ENCODE data around the gene GGCX.

Gene GGCX

DNA sequence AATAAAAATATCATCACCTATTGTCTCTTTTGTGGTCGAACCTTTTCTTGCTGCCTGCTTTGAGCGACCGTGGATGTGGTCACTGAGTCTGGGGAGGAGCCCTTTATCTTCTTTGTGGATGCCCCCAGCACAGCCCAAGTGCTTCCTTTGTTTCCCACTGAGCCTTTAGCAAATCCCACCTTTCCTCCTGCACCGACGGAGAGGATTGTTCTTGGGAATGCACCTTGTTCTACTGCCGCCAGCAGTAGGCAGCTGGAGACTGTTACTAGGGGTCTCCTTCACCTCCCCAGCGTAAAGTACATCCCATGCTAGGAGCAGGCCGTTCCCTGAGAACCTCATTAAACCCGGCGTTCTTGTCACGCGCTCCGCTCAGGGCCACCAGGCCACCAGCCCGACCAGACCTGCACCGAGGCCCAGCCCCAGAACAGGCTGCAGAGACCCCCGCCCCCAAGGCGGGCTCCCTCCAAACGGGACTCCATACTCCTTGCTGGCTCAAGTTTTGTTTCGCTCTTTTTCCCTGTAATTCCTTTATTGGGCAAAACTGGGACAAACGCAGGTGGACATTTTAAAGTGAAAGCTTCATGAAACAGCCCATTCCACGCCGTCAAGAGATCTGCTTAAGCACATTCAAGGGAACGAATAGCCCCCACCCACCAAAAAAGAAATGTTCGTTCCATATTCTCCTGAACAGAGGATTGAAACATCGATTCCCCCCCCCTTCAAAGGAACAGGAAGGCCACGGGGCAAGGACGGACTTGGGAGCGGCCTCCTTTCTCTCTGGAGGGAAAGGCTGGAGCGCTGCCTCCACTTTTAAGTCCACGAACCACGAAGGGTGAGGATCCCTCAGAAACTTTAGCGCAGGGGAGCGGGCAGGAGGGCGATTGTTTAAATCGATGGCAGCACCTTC lies 23.4 kb downstream of the GGCX start:
- TF ChIP-seq, protein P1, sequence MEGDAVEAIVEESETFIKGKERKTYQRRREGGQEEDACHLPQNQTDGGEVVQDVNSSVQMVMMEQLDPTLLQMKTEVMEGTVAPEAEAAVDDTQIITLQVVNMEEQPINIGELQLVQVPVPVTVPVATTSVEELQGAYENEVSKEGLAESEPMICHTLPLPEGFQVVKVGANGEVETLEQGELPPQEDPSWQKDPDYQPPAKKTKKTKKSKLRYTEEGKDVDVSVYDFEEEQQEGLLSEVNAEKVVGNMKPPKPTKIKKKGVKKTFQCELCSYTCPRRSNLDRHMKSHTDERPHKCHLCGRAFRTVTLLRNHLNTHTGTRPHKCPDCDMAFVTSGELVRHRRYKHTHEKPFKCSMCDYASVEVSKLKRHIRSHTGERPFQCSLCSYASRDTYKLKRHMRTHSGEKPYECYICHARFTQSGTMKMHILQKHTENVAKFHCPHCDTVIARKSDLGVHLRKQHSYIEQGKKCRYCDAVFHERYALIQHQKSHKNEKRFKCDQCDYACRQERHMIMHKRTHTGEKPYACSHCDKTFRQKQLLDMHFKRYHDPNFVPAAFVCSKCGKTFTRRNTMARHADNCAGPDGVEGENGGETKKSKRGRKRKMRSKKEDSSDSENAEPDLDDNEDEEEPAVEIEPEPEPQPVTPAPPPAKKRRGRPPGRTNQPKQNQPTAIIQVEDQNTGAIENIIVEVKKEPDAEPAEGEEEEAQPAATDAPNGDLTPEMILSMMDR (IDR thresholded peaks at IDR 0.05) = no peak

DNA sequence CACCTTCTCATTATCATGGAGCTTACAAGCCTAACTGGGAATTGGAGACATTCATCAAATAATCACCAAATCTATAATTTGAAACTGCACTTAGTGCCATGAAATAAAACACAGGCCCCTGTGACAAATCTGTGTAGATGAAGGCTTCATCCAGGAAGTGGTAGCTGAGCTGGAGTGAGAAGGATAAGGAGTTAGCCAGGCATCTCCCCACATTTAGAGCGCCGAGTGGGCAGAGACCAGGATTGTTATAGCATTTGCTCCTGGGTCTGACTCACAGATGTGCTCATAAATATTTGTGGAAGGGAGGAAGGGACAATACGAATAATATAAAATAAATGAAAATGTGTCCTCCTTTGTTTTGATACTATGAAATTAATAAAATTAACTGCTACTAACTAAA lies 24.8 kb downstream of the GGCX start:
- TF ChIP-seq, protein P1 (IDR thresholded peaks at IDR 0.05) = no peak

DNA sequence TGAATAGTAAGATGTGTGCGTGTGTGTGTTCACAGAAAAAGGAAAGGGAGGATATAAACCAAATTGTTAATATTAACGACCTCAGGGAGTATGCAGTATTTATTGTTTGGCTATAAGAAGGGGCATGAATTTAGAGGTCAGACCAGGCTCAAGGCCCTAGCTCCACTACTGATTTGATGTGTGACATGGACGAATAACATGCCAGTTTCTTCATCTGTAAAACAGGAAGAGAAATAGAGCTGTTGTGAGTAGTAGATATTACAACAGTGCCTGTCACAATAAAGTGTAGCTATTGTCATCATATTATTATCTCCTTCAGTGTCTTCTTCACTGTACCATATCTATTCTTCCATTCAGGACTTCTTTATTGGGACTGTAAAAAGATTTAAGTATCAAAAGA lies 26.4 kb downstream of the GGCX start:
- TF ChIP-seq, protein P1 (IDR thresholded peaks at IDR 0.05) = no peak

DNA sequence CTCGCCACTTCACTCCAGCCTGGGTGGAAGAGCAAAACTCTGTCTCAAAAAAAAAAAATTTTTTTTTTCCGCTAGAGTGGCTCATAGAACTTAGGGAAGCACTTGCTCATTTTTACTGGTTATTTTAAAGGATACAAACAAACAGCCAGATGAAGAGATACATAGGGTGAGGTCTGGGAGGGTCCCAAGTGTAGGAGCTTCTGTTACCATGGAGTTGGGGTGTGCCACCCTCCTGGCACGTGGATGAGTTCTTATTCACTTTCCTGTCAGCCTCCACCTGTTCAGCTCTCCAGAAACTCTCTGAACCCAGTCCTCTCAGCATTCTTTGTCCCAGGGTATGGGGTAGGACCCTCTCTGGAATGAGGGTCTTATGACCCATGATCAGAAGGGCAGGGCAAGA lies 27.2 kb downstream of the GGCX start:
- TF ChIP-seq, protein P1 (IDR thresholded peaks at IDR 0.05) = no peak

DNA sequence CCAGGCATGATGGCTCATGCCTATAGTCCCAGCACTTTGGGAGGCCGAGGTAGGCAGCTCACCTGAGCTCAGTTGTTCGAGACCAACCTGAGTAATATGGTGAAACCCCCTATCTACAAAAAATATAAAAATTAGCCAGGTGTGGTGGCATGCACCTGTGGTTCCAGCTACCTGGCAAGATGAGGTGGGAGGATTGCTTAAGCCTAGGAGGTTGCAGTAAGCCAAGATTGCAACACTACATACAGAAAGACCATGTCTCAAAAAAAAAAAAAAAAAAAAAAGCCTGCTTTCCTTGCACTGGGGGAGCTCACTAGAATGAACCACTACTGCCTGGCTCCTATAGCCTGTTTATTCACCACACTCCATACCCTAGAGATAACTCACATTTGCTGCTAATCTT lies 29.7 kb downstream of the GGCX start:
- TF ChIP-seq, protein P1 (IDR thresholded peaks at IDR 0.05) = no peak

DNA sequence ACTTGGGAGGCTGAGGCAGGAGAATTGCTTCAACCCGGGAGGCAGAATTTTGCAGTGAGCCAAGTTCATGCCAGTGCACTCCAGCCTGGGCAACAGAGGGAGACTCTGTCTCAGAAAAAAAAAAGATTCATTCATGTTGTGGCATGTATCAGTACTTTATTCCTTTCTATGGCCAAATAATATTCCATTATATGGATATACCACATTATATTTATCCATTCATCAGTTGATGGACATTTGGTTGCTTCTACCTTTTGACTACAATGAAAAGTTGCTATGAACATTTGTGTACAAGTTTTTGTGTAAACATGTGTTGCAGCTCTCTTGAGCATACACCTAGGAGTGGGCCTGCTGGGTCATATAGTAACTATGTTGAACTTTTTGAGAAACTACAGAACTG lies 31.5 kb downstream of the GGCX start:
- TF ChIP-seq, protein P1 (IDR thresholded peaks at IDR 0.05) = no peak

DNA sequence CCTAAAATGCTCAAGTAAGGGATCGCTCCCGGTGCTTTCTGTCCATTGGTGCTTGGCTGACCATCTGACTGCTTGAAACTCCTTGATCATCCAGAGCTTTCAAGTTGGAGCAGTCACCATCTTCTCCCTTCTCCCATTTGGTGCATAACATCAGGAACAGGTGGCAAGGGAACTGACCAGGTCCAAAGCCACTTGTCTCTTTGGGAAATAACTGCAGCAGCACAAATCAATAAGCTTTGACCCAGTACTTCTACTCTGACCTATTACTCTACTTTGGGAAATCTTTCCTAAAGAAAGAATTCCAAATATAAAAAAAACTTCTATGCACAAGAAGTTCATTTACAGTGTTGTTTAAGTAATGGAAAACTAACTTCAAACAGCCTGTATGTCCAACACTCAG lies 32.9 kb downstream of the GGCX start:
- TF ChIP-seq, protein P1 (IDR thresholded peaks at IDR 0.05) = no peak

Data from LNCAP (cell line).